ENCODE measurements around the gene STK38L.

The STK38L gene

GRCh38 chr12:27252934-27253333 lies 8.8 kb downstream of the STK38L start:
- Histone ChIP-seq H3K9ac (ENCODE audit: low read depth in 1 of 2, low read length in 2 of 2) (no peak overlapping the region), H3K4me3 (ENCODE audit: low read depth in 1 of 2, low read length in 2 of 2) (peak overlapping the region; percentile 5 to 26), H3K27ac (ENCODE audit: low read depth, low read length) (no peak overlapping the region), H3K36me3 (ENCODE audit: control insufficient read depth in 1 of 2, insufficient read depth in 2 of 2, low read length in 2 of 2) (no peaks in the 10 kb centered on the region), H3K27me3 (ENCODE audit: control insufficient read depth in 1 of 2, insufficient read depth in 2 of 2, low read length in 2 of 2) (no peaks in the 10 kb centered on the region), H3K9me3 (ENCODE audit: control insufficient read depth in 1 of 2, low read length in 2 of 2) (no peaks in the 10 kb centered on the region), H3K4me1 (ENCODE audit: control insufficient read depth in 1 of 2, insufficient read depth in 2 of 2, low read length in 2 of 2) (peaks cover 11 to 35% of the 10 kb centered on the region in 2 donors)

- Histone ChIP-seq H3K4me3 (ENCODE audit: low read depth in 1 of 2, low read length in 2 of 2) (no peak overlapping the region), H3K9me3 (ENCODE audit: control insufficient read depth in 1 of 2, low read length in 2 of 2) (no peaks in the 10 kb centered on the region), H3K4me1 (ENCODE audit: control insufficient read depth in 1 of 2, insufficient read depth in 2 of 2, low read length in 2 of 2) (peaks cover 11 to 32% of the 10 kb centered on the region in 2 donors), H3K9ac (ENCODE audit: low read depth in 1 of 2, low read length in 2 of 2) (no peak overlapping the region), H3K36me3 (ENCODE audit: control insufficient read depth in 1 of 2, insufficient read depth in 2 of 2, low read length in 2 of 2) (no peaks in the 10 kb centered on the region), H3K27ac (ENCODE audit: low read depth, low read length) (no peak overlapping the region), H3K27me3 (ENCODE audit: control insufficient read depth in 1 of 2, insufficient read depth in 2 of 2, low read length in 2 of 2) (no peaks in the 10 kb centered on the region)
Measured at GRCh38 chr12:27253347-27253746, 9.3 kb downstream of the STK38L start.

- H3K27ac ChIP-seq (ENCODE audit: low read depth, low read length) = no peak overlapping the region
- peaks cover 13 to 24% of the 10 kb centered on the region in 2 donors for H3K4me1 ChIP-seq (ENCODE audit: control insufficient read depth in 1 of 2, insufficient read depth in 2 of 2, low read length in 2 of 2)
- H3K9me3 ChIP-seq (ENCODE audit: control insufficient read depth in 1 of 2, low read length in 2 of 2) = no peaks in the 10 kb centered on the region
- no peaks in the 10 kb centered on the region for H3K36me3 ChIP-seq (ENCODE audit: control insufficient read depth in 1 of 2, insufficient read depth in 2 of 2, low read length in 2 of 2)
- no peak overlapping the region for H3K9ac ChIP-seq (ENCODE audit: low read depth in 1 of 2, low read length in 2 of 2)
- no peaks in the 10 kb centered on the region for H3K27me3 ChIP-seq (ENCODE audit: control insufficient read depth in 1 of 2, insufficient read depth in 2 of 2, low read length in 2 of 2)
- no peak overlapping the region for H3K4me3 ChIP-seq (ENCODE audit: low read depth in 1 of 2, low read length in 2 of 2)
Measured at GRCh38 chr12:27255806-27256205, 11.7 kb downstream of the STK38L start.

- Histone ChIP-seq H3K9me3 (ENCODE audit: control insufficient read depth in 1 of 2, low read length in 2 of 2) (no peaks in the 10 kb centered on the region), H3K27ac (ENCODE audit: low read depth, low read length) (no peak overlapping the region), H3K4me3 (ENCODE audit: low read depth in 1 of 2, low read length in 2 of 2) (no peak overlapping the region), H3K27me3 (ENCODE audit: control insufficient read depth in 1 of 2, insufficient read depth in 2 of 2, low read length in 2 of 2) (no peaks in the 10 kb centered on the region), H3K9ac (ENCODE audit: low read depth in 1 of 2, low read length in 2 of 2) (no peak overlapping the region), H3K36me3 (ENCODE audit: control insufficient read depth in 1 of 2, insufficient read depth in 2 of 2, low read length in 2 of 2) (no peaks in the 10 kb centered on the region), H3K4me1 (ENCODE audit: control insufficient read depth in 1 of 2, insufficient read depth in 2 of 2, low read length in 2 of 2) (peaks cover 12 to 21% of the 10 kb centered on the region in 2 donors)
Measured at GRCh38 chr12:27257104-27257843, 13.2 kb downstream of the STK38L start.

GRCh38 chr12:27260746-27261145 lies 16.7 kb downstream of the STK38L start:
- Histone ChIP-seq H3K27ac (ENCODE audit: low read depth, low read length) (no peak overlapping the region), H3K36me3 (ENCODE audit: control insufficient read depth in 1 of 2, insufficient read depth in 2 of 2, low read length in 2 of 2) (no peaks in the 10 kb centered on the region), H3K27me3 (ENCODE audit: control insufficient read depth in 1 of 2, insufficient read depth in 2 of 2, low read length in 2 of 2) (no peaks in the 10 kb centered on the region), H3K4me1 (ENCODE audit: control insufficient read depth in 1 of 2, insufficient read depth in 2 of 2, low read length in 2 of 2) (peaks cover 4% of the 10 kb centered on the region in 2 donors), H3K4me3 (ENCODE audit: low read depth in 1 of 2, low read length in 2 of 2) (no peak overlapping the region), H3K9ac (ENCODE audit: low read depth in 1 of 2, low read length in 2 of 2) (no peak overlapping the region), H3K9me3 (ENCODE audit: control insufficient read depth in 1 of 2, low read length in 2 of 2) (no peaks in the 10 kb centered on the region)

GRCh38 chr12:27261866-27262265 lies 17.8 kb downstream of the STK38L start:
- Histone ChIP-seq H3K27ac (ENCODE audit: low read depth, low read length) (no peak overlapping the region), H3K27me3 (ENCODE audit: control insufficient read depth in 1 of 2, insufficient read depth in 2 of 2, low read length in 2 of 2) (no peaks in the 10 kb centered on the region), H3K9ac (ENCODE audit: low read depth in 1 of 2, low read length in 2 of 2) (no peak overlapping the region), H3K4me1 (ENCODE audit: control insufficient read depth in 1 of 2, insufficient read depth in 2 of 2, low read length in 2 of 2) (peaks cover 4% of the 10 kb centered on the region in 2 donors), H3K4me3 (ENCODE audit: low read depth in 1 of 2, low read length in 2 of 2) (no peak overlapping the region), H3K9me3 (ENCODE audit: control insufficient read depth in 1 of 2, low read length in 2 of 2) (no peaks in the 10 kb centered on the region), H3K36me3 (ENCODE audit: control insufficient read depth in 1 of 2, insufficient read depth in 2 of 2, low read length in 2 of 2) (no peaks in the 10 kb centered on the region)

GRCh38 chr12:27270148-27270547 lies 26.1 kb downstream of the STK38L start:
- H3K27me3 ChIP-seq (ENCODE audit: control insufficient read depth in 1 of 2, insufficient read depth in 2 of 2, low read length in 2 of 2) = no peaks in the 10 kb centered on the region
- no peak overlapping the region for H3K4me3 ChIP-seq (ENCODE audit: low read depth in 1 of 2, low read length in 2 of 2)
- H3K27ac ChIP-seq (ENCODE audit: low read depth, low read length) = no peak overlapping the region
- H3K36me3 ChIP-seq (ENCODE audit: control insufficient read depth in 1 of 2, insufficient read depth in 2 of 2, low read length in 2 of 2) = peaks cover 0 to 2% of the 10 kb centered on the region in 2 donors
- H3K9ac ChIP-seq (ENCODE audit: low read depth in 1 of 2, low read length in 2 of 2) = no peak overlapping the region
- H3K9me3 ChIP-seq (ENCODE audit: control insufficient read depth in 1 of 2, low read length in 2 of 2) = no peaks in the 10 kb centered on the region
- H3K4me1 ChIP-seq (ENCODE audit: control insufficient read depth in 1 of 2, insufficient read depth in 2 of 2, low read length in 2 of 2) = peaks cover 18 to 34% of the 10 kb centered on the region in 2 donors

- Histone ChIP-seq H3K36me3 (ENCODE audit: control insufficient read depth in 1 of 2, insufficient read depth in 2 of 2, low read length in 2 of 2) (peaks cover 0 to 2% of the 10 kb centered on the region in 2 donors), H3K9me3 (ENCODE audit: control insufficient read depth in 1 of 2, low read length in 2 of 2) (no peaks in the 10 kb centered on the region), H3K4me3 (ENCODE audit: low read depth in 1 of 2, low read length in 2 of 2) (no peak overlapping the region), H3K27ac (ENCODE audit: low read depth, low read length) (no peak overlapping the region), H3K27me3 (ENCODE audit: control insufficient read depth in 1 of 2, insufficient read depth in 2 of 2, low read length in 2 of 2) (no peaks in the 10 kb centered on the region), H3K4me1 (ENCODE audit: control insufficient read depth in 1 of 2, insufficient read depth in 2 of 2, low read length in 2 of 2) (peaks cover 18 to 41% of the 10 kb centered on the region in 2 donors), H3K9ac (ENCODE audit: low read depth in 1 of 2, low read length in 2 of 2) (no peak overlapping the region)
Measured at GRCh38 chr12:27271206-27271605, 27.1 kb downstream of the STK38L start.

GRCh38 chr12:27272373-27273028 lies 28.4 kb downstream of the STK38L start:
- peak overlapping the region; percentile 58 for H3K27ac ChIP-seq (ENCODE audit: low read depth, low read length)
- no peaks in the 10 kb centered on the region for H3K36me3 ChIP-seq (ENCODE audit: control insufficient read depth in 1 of 2, insufficient read depth in 2 of 2, low read length in 2 of 2)
- no peaks in the 10 kb centered on the region for H3K27me3 ChIP-seq (ENCODE audit: control insufficient read depth in 1 of 2, insufficient read depth in 2 of 2, low read length in 2 of 2)
- peak overlapping the region; percentile 26 to 28 for H3K9ac ChIP-seq (ENCODE audit: low read depth in 1 of 2, low read length in 2 of 2)
- H3K4me3 ChIP-seq (ENCODE audit: low read depth in 1 of 2, low read length in 2 of 2) = peak overlapping the region; percentile 34 to 49
- H3K4me1 ChIP-seq (ENCODE audit: control insufficient read depth in 1 of 2, insufficient read depth in 2 of 2, low read length in 2 of 2) = peaks cover 18 to 45% of the 10 kb centered on the region in 2 donors
- no peaks in the 10 kb centered on the region for H3K9me3 ChIP-seq (ENCODE audit: control insufficient read depth in 1 of 2, low read length in 2 of 2)

- H3K36me3 ChIP-seq (ENCODE audit: control insufficient read depth in 1 of 2, insufficient read depth in 2 of 2, low read length in 2 of 2) = no peaks in the 10 kb centered on the region
- no peaks in the 10 kb centered on the region for H3K27me3 ChIP-seq (ENCODE audit: control insufficient read depth in 1 of 2, insufficient read depth in 2 of 2, low read length in 2 of 2)
- peak overlapping the region; percentile 38 to 49 for H3K4me3 ChIP-seq (ENCODE audit: low read depth in 1 of 2, low read length in 2 of 2)
- H3K4me1 ChIP-seq (ENCODE audit: control insufficient read depth in 1 of 2, insufficient read depth in 2 of 2, low read length in 2 of 2) = peaks cover 22 to 51% of the 10 kb centered on the region in 2 donors
- peak overlapping the region in 1 of 2 donors; percentile 28 for H3K9ac ChIP-seq (ENCODE audit: low read depth in 1 of 2, low read length in 2 of 2)
- H3K27ac ChIP-seq (ENCODE audit: low read depth, low read length) = peak overlapping the region; percentile 58
- H3K9me3 ChIP-seq (ENCODE audit: control insufficient read depth in 1 of 2, low read length in 2 of 2) = no peaks in the 10 kb centered on the region
Measured at GRCh38 chr12:27273114-27273513, 29.0 kb downstream of the STK38L start.

All from duodenal mucosa (tissue), 2 donors.